H9 (cell line): ENCODE data around the gene CDK10. TPM values are rescaled to one million over a fixed set of nuclear protein-coding genes. Genes with fewer than 3 reads are reported as not detected.

ENCODE experiments used
- DNase-seq: peaks from one replicate; pipeline ENCODE4 v3.0.0-alpha.2; 2017
- H2AFZ ChIP-seq: one replicate; pipeline ENCODE4 v1.6.1; 2013; ENCODE audit warnings: mild to moderate bottlenecking, low read length, control low read depth, moderate library complexity
- H2AK5ac ChIP-seq: 2 replicates; pipeline ENCODE4 v1.6.1; 2013; ENCODE audit warnings: low read length, control low read depth, mixed read lengths; ENCODE audit not compliant: insufficient read length
- H2BK120ac ChIP-seq: one replicate; pipeline ENCODE4 v1.6.1; 2013; ENCODE audit warnings: low read depth, mild to moderate bottlenecking, low read length, control low read depth, inconsistent platforms; ENCODE audit not compliant: poor library complexity, severe bottlenecking
- H2BK12ac ChIP-seq: 2 replicates; pipeline ENCODE4 v1.6.1; 2013; ENCODE audit warnings: low read length, control low read depth, mixed read lengths, low read depth; ENCODE audit not compliant: insufficient read length
- H2BK15ac ChIP-seq: 2 replicates; pipeline ENCODE4 v1.6.1; 2013; ENCODE audit warnings: low read depth, low read length, control low read depth
- H2BK20ac ChIP-seq: one replicate; pipeline ENCODE4 v1.6.1; 2013; ENCODE audit warnings: low read depth, mild to moderate bottlenecking, low read length, control low read depth, inconsistent platforms; ENCODE audit not compliant: poor library complexity, severe bottlenecking
- H2BK5ac ChIP-seq: 2 replicates; pipeline ENCODE4 v1.6.1; 2013; ENCODE audit warnings: low read length, control low read depth, mixed read lengths; ENCODE audit not compliant: insufficient read length
- H3K14ac ChIP-seq: 2 replicates; pipeline ENCODE4 v1.6.1; 2013; ENCODE audit warnings: low read length, control low read depth; ENCODE audit not compliant: insufficient read depth
- H3K18ac ChIP-seq: 2 replicates; pipeline ENCODE4 v1.6.1; 2013; ENCODE audit warnings: low read depth, mild to moderate bottlenecking, mixed read lengths, low read length, control low read depth; ENCODE audit not compliant: insufficient read length
- H3K23ac ChIP-seq: 2 replicates; pipeline ENCODE4 v1.6.1; 2013; ENCODE audit warnings: low read length, control low read depth, mixed read lengths, low read depth; ENCODE audit not compliant: insufficient read length
- H3K23me2 ChIP-seq: 2 replicates; pipeline ENCODE4 v1.6.1; 2013; ENCODE audit warnings: low read depth, mild to moderate bottlenecking, mixed read lengths, low read length, control low read depth; ENCODE audit not compliant: insufficient read length, poor library complexity, severe bottlenecking
- H3K27ac ChIP-seq: 2 replicates; pipeline ENCODE4 v1.5.1; 2013; ENCODE audit warnings: low read length, control low read depth, mixed read lengths, low read depth; ENCODE audit not compliant: insufficient read length
- H3K27me3 ChIP-seq: 2 replicates; pipeline ENCODE4 v1.6.1; 2013; ENCODE audit warnings: low read length, control low read depth, inconsistent platforms; ENCODE audit not compliant: insufficient read depth
- H3K4ac ChIP-seq: 2 replicates; pipeline ENCODE4 v1.6.1; 2013; ENCODE audit warnings: low read depth, mild to moderate bottlenecking, control low read depth, inconsistent platforms, low read length, moderate library complexity
- H3K4me1 ChIP-seq: 2 replicates; pipeline ENCODE4 v1.6.1; 2013; ENCODE audit warnings: low read length, control low read depth, inconsistent platforms; ENCODE audit not compliant: insufficient read depth
- H3K4me2 ChIP-seq: 2 replicates; pipeline ENCODE4 v1.6.1; 2013; ENCODE audit warnings: low read length, control low read depth, mixed read lengths; ENCODE audit not compliant: insufficient read length, insufficient read depth
- H3K56ac ChIP-seq: 2 replicates; pipeline ENCODE4 v1.6.1; 2013; ENCODE audit warnings: low read depth, mild to moderate bottlenecking, mixed read lengths, low read length, control low read depth; ENCODE audit not compliant: insufficient read length
- H3K79me1 ChIP-seq: 2 replicates; pipeline ENCODE4 v1.6.1; 2013; ENCODE audit warnings: low read depth, mild to moderate bottlenecking, moderate library complexity, low read length, control low read depth, inconsistent platforms; ENCODE audit not compliant: insufficient read depth, poor library complexity, severe bottlenecking
- H3K79me2 ChIP-seq: 2 replicates; pipeline ENCODE4 v1.6.1; 2013; ENCODE audit warnings: low read length, control low read depth, inconsistent platforms; ENCODE audit not compliant: insufficient read depth
- H3K9ac ChIP-seq: 2 replicates; pipeline ENCODE4 v1.6.1; 2013; ENCODE audit warnings: low read length, control low read depth, mixed read lengths; ENCODE audit not compliant: insufficient read length; ENCODE audit errors: extremely low read depth
- H3K9me3 ChIP-seq: one replicate; pipeline ENCODE4 v1.6.1; 2013; ENCODE audit warnings: low read depth, low read length, inconsistent platforms; ENCODE audit not compliant: control insufficient read depth
- H3T11ph ChIP-seq: one replicate; pipeline ENCODE4 v1.6.1; 2013; ENCODE audit warnings: mild to moderate bottlenecking, low read length, control low read depth, inconsistent platforms
- H4K20me1 ChIP-seq: one replicate; pipeline ENCODE4 v1.6.1; 2013; ENCODE audit not compliant: control insufficient read depth, insufficient read length, insufficient read depth
- H4K5ac ChIP-seq: 2 replicates; pipeline ENCODE4 v1.6.1; 2013; ENCODE audit warnings: low read depth, mild to moderate bottlenecking, mixed read lengths, low read length, control low read depth; ENCODE audit not compliant: insufficient read length
- H4K8ac ChIP-seq: replicated peaks from 2 replicates; pipeline ENCODE4 v1.6.1; 2013; ENCODE audit warnings: low read length, control low read depth, mixed read lengths, low read depth; ENCODE audit not compliant: insufficient read length
- H4K91ac ChIP-seq: 2 replicates; pipeline ENCODE4 v1.6.1; 2013; ENCODE audit warnings: low read depth, mild to moderate bottlenecking, moderate library complexity, mixed read lengths, low read length, control low read depth; ENCODE audit not compliant: insufficient read length
- H3K27ac Mint-ChIP-seq, 3 experiments: 2 replicates in 2 of 3; 3 replicates in 1 of 3; pipeline ENCODE4 v1.8.0; 2020 to 2021; ENCODE audit warnings: mixed read lengths in 3 of 3, mild to moderate bottlenecking in 1 of 3, moderate library complexity in 1 of 3
- H3K27me3 Mint-ChIP-seq: 2 replicates; pipeline ENCODE4 v1.8.0; 2021; ENCODE audit warnings: low read depth, mild to moderate bottlenecking, moderate library complexity, mixed read lengths
- H3K36me3 Mint-ChIP-seq, 3 experiments: 2 replicates in 2 of 3; 3 replicates in 1 of 3; pipeline ENCODE4 v1.8.0; 2020 to 2021; ENCODE audit warnings: low read depth in 3 of 3, mixed read lengths in 3 of 3; ENCODE audit not compliant: insufficient read depth in 1 of 3
- H3K4me1 Mint-ChIP-seq, 2 experiments: 2 replicates each; pipeline ENCODE4 v1.8.0; 2020; ENCODE audit warnings: mixed read lengths in 2 of 2
- H3K4me3 Mint-ChIP-seq, 2 experiments: 2 replicates in 1 of 2; 3 replicates in 1 of 2; pipeline ENCODE4 v1.8.0; 2020 to 2021; ENCODE audit warnings: mild to moderate bottlenecking in 2 of 2, mixed read lengths in 2 of 2, moderate library complexity in 1 of 2
- H3K9me3 Mint-ChIP-seq, 2 experiments: 2 replicates in 1 of 2; 3 replicates in 1 of 2; pipeline ENCODE4 v1.8.0; 2020; ENCODE audit warnings: mild to moderate bottlenecking in 2 of 2, mixed read lengths in 2 of 2, moderate library complexity in 1 of 2
- CTCF ChIP-seq: fragments of 200-600 bp; sonication (generic); conservative IDR thresholded peaks from 3 replicates; pipeline ENCODE4 v1.8.0; 2021; ENCODE audit warnings: antibody characterized with exemption, mild to moderate bottlenecking
- WGBS: extraction: QIAGEN DNeasy Blood & Tissue Kit; methylation state at CpG from one replicate; pipeline ENCODE4 v1.1.7; 2013; ENCODE audit warnings: missing lambda C conversion rate, low lambda C conversion rate, mixed read lengths; ENCODE audit not compliant: insufficient read length; ENCODE audit errors: extremely low coverage; 5-methylcytosine and 5-hydroxymethylcytosine counted together
- total RNA-seq: library from RNA; stranded (reverse); gene quantifications from 2 replicates; pipeline ENCODE4 v1.2.1, GENCODE V29; 2021

Gene CDK10
- total RNA-seq, 1 experiment from 2014 or later = 77.1 TPM

DNA sequence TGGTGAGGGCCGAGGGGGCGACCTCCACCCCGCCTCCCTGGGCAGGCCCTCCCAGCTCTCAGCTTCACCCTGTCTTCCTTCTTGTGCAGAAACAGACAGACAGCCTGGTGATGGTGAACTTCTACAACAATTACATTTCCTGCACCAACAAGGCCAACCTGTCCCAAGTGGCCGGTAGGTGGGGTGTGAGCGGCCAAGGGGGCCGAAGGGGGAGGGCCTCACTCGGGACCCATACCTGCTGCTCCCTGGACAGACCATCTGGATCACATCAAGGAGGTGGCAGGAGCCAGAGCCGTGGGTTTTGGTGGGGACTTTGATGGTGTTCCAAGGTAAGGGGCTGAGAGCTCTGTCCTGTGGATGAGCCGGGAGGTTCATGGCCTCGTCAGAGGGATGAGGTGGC lies 49.1 kb upstream of the CDK10 start:
- no peak for DNase-seq
- no peak overlapping the region for H3K14ac ChIP-seq
- H4K91ac ChIP-seq = no peak overlapping the region
- no peaks in the 10 kb centered on the region for H4K20me1 ChIP-seq
- no peak overlapping the region for H2AFZ ChIP-seq
- H3K27ac Mint-ChIP-seq = no peak overlapping the region
- H2BK12ac ChIP-seq = no peak overlapping the region
- no peak overlapping the region for H3K56ac ChIP-seq
- H3K4me1 Mint-ChIP-seq = peaks cover 7 to 10% of the 10 kb centered on the region in 2 experiments
- H3K23ac ChIP-seq = no peak overlapping the region
- H2BK20ac ChIP-seq = no peak overlapping the region
- H3K4me1 ChIP-seq = no peaks in the 10 kb centered on the region
- H4K8ac ChIP-seq = no peak overlapping the region
- peaks cover 16% of the 10 kb centered on the region for H3K27me3 Mint-ChIP-seq
- no peak overlapping the region for H2BK120ac ChIP-seq
- H3K27ac ChIP-seq = no peak overlapping the region
- H3K9me3 Mint-ChIP-seq = no peaks in the 10 kb centered on the region
- no peaks in the 10 kb centered on the region for H3K36me3 Mint-ChIP-seq
- TF ChIP-seq CTCF = no peak
- H2BK15ac ChIP-seq = no peak overlapping the region
- no peaks in the 10 kb centered on the region for H3K23me2 ChIP-seq
- H3K79me1 ChIP-seq = no peaks in the 10 kb centered on the region
- H2BK5ac ChIP-seq = no peak overlapping the region
- no peak overlapping the region for H4K5ac ChIP-seq
- no peak overlapping the region for H3T11ph ChIP-seq
- H3K79me2 ChIP-seq = no peaks in the 10 kb centered on the region
- H2AK5ac ChIP-seq = no peak overlapping the region
- H3K4ac ChIP-seq = no peak overlapping the region
- no peak overlapping the region for H3K4me3 Mint-ChIP-seq
- no CpG with 5 or more reads among the region's 10 CpGs for WGBS
- H3K9me3 ChIP-seq = no peaks in the 10 kb centered on the region
- H3K4me2 ChIP-seq = no peak overlapping the region
- no peak overlapping the region for H3K18ac ChIP-seq
- peaks cover 2% of the 10 kb centered on the region; the same call in 1 of the 2 replicates for H3K27me3 ChIP-seq
- H3K9ac ChIP-seq = no peak overlapping the region
